ENCODE results near the gene SP7. TPM values are rescaled to one million over a fixed set of nuclear protein-coding genes. Genes with fewer than 3 reads are reported as not detected.

Gene SP7
- total and polyA plus RNA-seq, 9 of the 15 experiments (the other 6 are each of a cell fraction or from before 2014, with no cell fraction given): 0.04 TPM; not detected in 8

- Histone ChIP-seq H3K9me1 (ENCODE audit: control insufficient read depth, insufficient read depth, low read length) (no peaks in the 10 kb centered on the region), H3K4me3 (no peak overlapping the region), H3K9ac (ENCODE audit: insufficient read depth in 1 of 2, low read depth in 2 of 2, low read length in 2 of 2) (no peak overlapping the region), H3K36me3 (ENCODE audit: control insufficient read depth, insufficient read depth, low read length) (no peaks in the 10 kb centered on the region), H2AFZ (ENCODE audit: low read depth, low read length) (no peak overlapping the region), H3K27me3 (ENCODE audit: control insufficient read depth in 2 of 2, insufficient read depth in 2 of 2, low read length in 2 of 2) (no peaks in the 10 kb centered on the region), H3K79me2 (ENCODE audit: control insufficient read depth, insufficient read depth, low read length) (no peaks in the 10 kb centered on the region), H3K27ac (ENCODE audit: extremely low read depth, low read depth, low read length) (no peak overlapping the region), H3K4me1 (replicated peaks in 1 of 2; ENCODE audit: control insufficient read depth in 2 of 2, insufficient read depth in 2 of 2, low read length in 2 of 2) (peaks cover 19 to 29% of the 10 kb centered on the region in 2 experiments), H3K4me2 (ENCODE audit: insufficient read depth, low read length) (no peak overlapping the region), H4K20me1 (replicated peaks; ENCODE audit: control insufficient read depth, insufficient read depth, low read length) (no peaks in the 10 kb centered on the region), H3K9me3 (replicated peaks; ENCODE audit: control insufficient read depth, insufficient read depth, low read depth, low read length) (no peaks in the 10 kb centered on the region)
- TF ChIP-seq CHCHD3 (CRISPR knock-in tag; IDR thresholded peaks at IDR 0.05) (no peak), ZC3H8 (IDR thresholded peaks at IDR 0.05) (no peak), RHOXF2B (CRISPR knock-in tag; conservative IDR thresholded peaks at IDR 0.05) (no peak), ZSCAN32 (CRISPR knock-in tag; IDR thresholded peaks at IDR 0.05) (no peak)
- TF ChIP-seq, protein P1, sequence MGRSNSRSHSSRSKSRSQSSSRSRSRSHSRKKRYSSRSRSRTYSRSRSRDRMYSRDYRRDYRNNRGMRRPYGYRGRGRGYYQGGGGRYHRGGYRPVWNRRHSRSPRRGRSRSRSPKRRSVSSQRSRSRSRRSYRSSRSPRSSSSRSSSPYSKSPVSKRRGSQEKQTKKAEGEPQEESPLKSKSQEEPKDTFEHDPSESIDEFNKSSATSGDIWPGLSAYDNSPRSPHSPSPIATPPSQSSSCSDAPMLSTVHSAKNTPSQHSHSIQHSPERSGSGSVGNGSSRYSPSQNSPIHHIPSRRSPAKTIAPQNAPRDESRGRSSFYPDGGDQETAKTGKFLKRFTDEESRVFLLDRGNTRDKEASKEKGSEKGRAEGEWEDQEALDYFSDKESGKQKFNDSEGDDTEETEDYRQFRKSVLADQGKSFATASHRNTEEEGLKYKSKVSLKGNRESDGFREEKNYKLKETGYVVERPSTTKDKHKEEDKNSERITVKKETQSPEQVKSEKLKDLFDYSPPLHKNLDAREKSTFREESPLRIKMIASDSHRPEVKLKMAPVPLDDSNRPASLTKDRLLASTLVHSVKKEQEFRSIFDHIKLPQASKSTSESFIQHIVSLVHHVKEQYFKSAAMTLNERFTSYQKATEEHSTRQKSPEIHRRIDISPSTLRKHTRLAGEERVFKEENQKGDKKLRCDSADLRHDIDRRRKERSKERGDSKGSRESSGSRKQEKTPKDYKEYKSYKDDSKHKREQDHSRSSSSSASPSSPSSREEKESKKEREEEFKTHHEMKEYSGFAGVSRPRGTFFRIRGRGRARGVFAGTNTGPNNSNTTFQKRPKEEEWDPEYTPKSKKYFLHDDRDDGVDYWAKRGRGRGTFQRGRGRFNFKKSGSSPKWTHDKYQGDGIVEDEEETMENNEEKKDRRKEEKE (IDR thresholded peaks at IDR 0.05; ENCODE audit: borderline replicate concordance in 1 of 2, control insufficient read depth in 1 of 2, low read depth in 2 of 2, low read length in 1 of 2): no peak
- intact Hi-C loops (cut with micrococcal nuclease) (no loop called here), in situ Hi-C loops (cut with MboI) (no loop called here)
- FAIRE-seq (no peak), DNase-seq (ENCODE audit: extremely low read depth in 1 of 4, low spot score in 3 of 4) (no peak), ATAC-seq (no peak)
- WGBS (ENCODE audit: insufficient coverage, low coverage, missing lambda C conversion rate): 51% methylated on average over 3 of the region's 3 CpGs
- CTCF ChIA-PET (ENCODE audit: low intra/inter-chr PET ratio): no interaction called here
- no TSS peak for BruUV-seq (replicated peaks)
- POLR2A ChIA-PET: no interaction called here
Observed at GRCh38 chr12:53343449-53343848, 7.3 kb upstream of the SP7 start.

Measured in K562 (cell line).